Heart left ventricle (tissue), 16 donors: ENCODE data around the gene EARS2. TPM values are rescaled to one million over a fixed set of nuclear protein-coding genes. Genes with fewer than 3 reads are reported as not detected.

Source experiments
- ATAC-seq, 4 donors: fragments of 200-7000 bp; cut with Tn5 transposase; one replicate each; pipeline ENCODE4 v1.9.1; 2020 to 2022; ENCODE audit warnings: moderate library complexity in 4 of 4, mild to moderate bottlenecking in 3 of 4, moderate number of reproducible peaks in 1 of 4
- DNase-seq, 5 donors: peaks; one replicate each; pipeline ENCODE4 v3.0.0-alpha.2; 2020
- H3K27ac ChIP-seq, 12 donors: fragments of 200-600 bp; sonication (generic) in 4 of 12; one replicate each; pipeline versions ENCODE4 v1.5.0 to v1.8.0; 2016 to 2022; ENCODE audit warnings: mild to moderate bottlenecking in 2 of 12
- H3K27me3 ChIP-seq, 9 donors: fragments of 200-600 bp; sonication (generic) in 2 of 9; one replicate each; pipeline versions ENCODE4 v1.5.1 to v1.8.0; 2016 to 2022; ENCODE audit warnings: mild to moderate bottlenecking in 3 of 9
- H3K36me3 ChIP-seq, 9 donors: fragments of 200-600 bp; sonication (generic) in 2 of 9; one replicate each; pipeline versions ENCODE4 v1.5.0 to v1.8.0; 2018 to 2022; ENCODE audit warnings: mild to moderate bottlenecking in 2 of 9
- H3K4me1 ChIP-seq, 12 donors: fragments of 200-600 bp; sonication (generic) in 4 of 12; one replicate each; pipeline versions ENCODE4 v1.5.0 to v1.8.0; 2016 to 2022; ENCODE audit warnings: mild to moderate bottlenecking in 3 of 12
- H3K4me3 ChIP-seq, 12 donors: fragments of 200-600 bp; sonication (generic) in 4 of 12; one replicate each; pipeline versions ENCODE4 v1.5.0 to v1.8.0; 2017 to 2022; ENCODE audit warnings: mild to moderate bottlenecking in 9 of 12, moderate library complexity in 4 of 12
- H3K9me3 ChIP-seq, 12 donors: fragments of 200-600 bp; sonication (generic) in 4 of 12; one replicate each; pipeline versions ENCODE4 v1.5.0 to v1.8.0; 2016 to 2022; ENCODE audit warnings: mild to moderate bottlenecking in 1 of 12
- POLR2A ChIP-seq, 2 donors: fragments of 450-650 bp; IDR thresholded peaks; one replicate each; pipeline ENCODE4 v1.6.1; 2017; ENCODE audit warnings: antibody characterized with exemption in 2 of 2, mild to moderate bottlenecking in 2 of 2, moderate library complexity in 2 of 2
- WGBS, 4 donors: extraction: QIAGEN DNeasy Blood & Tissue Kit in 2 of 4; methylation state at CpG; one replicate each; pipeline versions ENCODE4 v1.1.5 to v1.1.7; 2013 to 2018; 5-methylcytosine and 5-hydroxymethylcytosine counted together
- intact Hi-C, 10 donors: fragments of 100-400 bp; cut with DNase I; formaldehyde crosslinking; loops; one replicate each; pipeline versions ENCODE4 v1.11.1 to v1.14.2; 2022
- polyA plus RNA-seq, 2 donors: library from polyadenylated mRNA; stranded (reverse); fragments of 200-250 nt; gene quantifications; one replicate each; pipeline ENCODE4 v1.2.3, GENCODE V29; 2013
- total RNA-seq, 9 donors: library from RNA; depleted of rRNA in 2 of 9; stranded (reverse); fragments of >200 nt in 2 of 9; fragmentation: NEBNext Ultra II Directional in 3 of 9; extraction: Animal tissue kit (Norgen Biotek cat#: 25700) in 3 of 9; gene quantifications; one replicate each; pipeline versions ENCODE4 v1.1.0 to v1.2.4, GENCODE V29; 2016 to 2023
- TF ChIP-seq, protein P1 (sequence below), 12 donors: fragments of 200-600 bp; sonication (generic) in 4 of 12; IDR thresholded peaks; one replicate each; pipeline versions ENCODE4 v1.5.0 to v1.8.0; 2018 to 2022; ENCODE audit warnings: antibody characterized with exemption in 12 of 12, mild to moderate bottlenecking in 5 of 12
- donor health status: ischemic (EF 13 %, LVEDD 7.1; RV severe dilation, severe dysfunction).
- donor health status: healthy with polysubstance abuse.
- donor health status: DM: no; HTN: yes; CAD: no.
- donor health status: DM: no; HTN: no; CAD: no.
- donor health status: ischemic (EF 25% LVEDD 6.9; RV normal size, moderate dysfunction).
- donor health status: ischemic (EF 25% LVEDD 5.7; RV mildly dilated, moderate dysfunction).
- donor health status: healthy.
- donor health status: DM: yes; HTN: yes; CAD: no.
- donor health status: ischemic (EF 35%, LVEDD 5.7; RV mildly dilated, moderate dysfunction).
- donor health status: nonischemic (EF 11% LVEDD 7.7; RV severe dilation, severe dysfunction).
- donor health status: DM: yes; HTN: yes; CAD: no.
- donor health status: PGD.
- donor health status: ischemic (EF 29% LVEDD 5.4; RV normal size, mild dysfunction).
- donor health status: nonischemic (EF 23%, LVEDD 6.1; RV moderate dilation, normal function).

EARS2 gene
- total and polyA plus RNA-seq, 11 donors: 12.2 to 37.0 (median 21.5) TPM

DNA sequence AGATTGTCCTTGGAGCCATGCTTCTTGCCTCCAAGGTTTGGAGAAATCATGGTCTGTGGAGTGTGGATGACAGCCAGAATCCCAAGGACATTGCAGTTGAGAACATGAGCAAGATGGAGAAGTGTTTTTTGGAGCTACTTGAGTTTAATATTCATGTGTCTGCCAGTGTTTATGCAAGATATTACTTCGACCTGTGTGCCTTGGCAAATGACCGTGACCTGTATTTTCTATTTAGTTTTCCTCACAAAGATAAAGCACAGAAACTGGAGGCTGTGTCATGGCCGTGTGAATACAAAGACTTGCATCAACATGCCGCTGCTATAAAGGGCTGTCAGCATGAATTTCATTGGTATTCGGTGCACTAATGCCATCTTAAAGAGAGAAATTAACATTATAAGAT, 55.9 kb downstream of the EARS2 start:
- Histone ChIP-seq H3K27ac (no peak overlapping the region), H3K4me3 (no peak overlapping the region), H3K4me1 (peaks cover 4 to 96% (median 42%) of the 10 kb centered on the region in 12 donors), H3K9me3 (no peaks in the 10 kb centered on the region), H3K27me3 (no peaks in the 10 kb centered on the region), H3K36me3 (peaks cover 0 to 11% (median 0%) of the 10 kb centered on the region in 9 donors)
- ATAC-seq (no peak), DNase-seq (no peak)
- 81 to 89% (median 85%) methylated on average over 5 of the region's 5 CpGs for WGBS, 4 donors
- intact Hi-C loops: no loop called here
- TF ChIP-seq POLR2A (IDR thresholded peaks at IDR 0.05): no peak
- TF ChIP-seq, protein P1, sequence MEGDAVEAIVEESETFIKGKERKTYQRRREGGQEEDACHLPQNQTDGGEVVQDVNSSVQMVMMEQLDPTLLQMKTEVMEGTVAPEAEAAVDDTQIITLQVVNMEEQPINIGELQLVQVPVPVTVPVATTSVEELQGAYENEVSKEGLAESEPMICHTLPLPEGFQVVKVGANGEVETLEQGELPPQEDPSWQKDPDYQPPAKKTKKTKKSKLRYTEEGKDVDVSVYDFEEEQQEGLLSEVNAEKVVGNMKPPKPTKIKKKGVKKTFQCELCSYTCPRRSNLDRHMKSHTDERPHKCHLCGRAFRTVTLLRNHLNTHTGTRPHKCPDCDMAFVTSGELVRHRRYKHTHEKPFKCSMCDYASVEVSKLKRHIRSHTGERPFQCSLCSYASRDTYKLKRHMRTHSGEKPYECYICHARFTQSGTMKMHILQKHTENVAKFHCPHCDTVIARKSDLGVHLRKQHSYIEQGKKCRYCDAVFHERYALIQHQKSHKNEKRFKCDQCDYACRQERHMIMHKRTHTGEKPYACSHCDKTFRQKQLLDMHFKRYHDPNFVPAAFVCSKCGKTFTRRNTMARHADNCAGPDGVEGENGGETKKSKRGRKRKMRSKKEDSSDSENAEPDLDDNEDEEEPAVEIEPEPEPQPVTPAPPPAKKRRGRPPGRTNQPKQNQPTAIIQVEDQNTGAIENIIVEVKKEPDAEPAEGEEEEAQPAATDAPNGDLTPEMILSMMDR (IDR thresholded peaks at IDR 0.05): no peak

DNA sequence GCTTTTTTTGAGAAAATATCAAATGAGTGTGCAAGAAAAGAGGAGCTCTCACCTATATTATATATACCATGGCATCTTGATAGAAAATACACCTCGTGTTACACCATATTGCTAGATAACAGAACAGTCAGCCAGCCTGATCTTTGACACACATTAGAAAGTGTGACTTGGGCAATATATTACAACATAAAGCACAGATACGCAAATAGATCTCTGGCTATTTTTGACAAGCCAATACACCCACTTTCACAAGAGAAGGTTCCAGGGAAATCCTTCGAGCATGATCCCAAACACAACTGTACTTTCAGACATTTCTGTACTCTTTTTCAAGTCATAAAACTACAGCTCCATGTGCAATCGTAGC, 56.3 kb downstream of the EARS2 start:
- TF ChIP-seq, protein P1 (IDR thresholded peaks at IDR 0.05): no peak
- TF ChIP-seq POLR2A (IDR thresholded peaks at IDR 0.05): no peak
- intact Hi-C loops: no loop called here
- no peak overlapping the region for H3K4me3 ChIP-seq
- H3K27me3 ChIP-seq: no peaks in the 10 kb centered on the region
- no peak for DNase-seq
- H3K27ac ChIP-seq: no peak overlapping the region
- peaks cover 0 to 16% (median 0%) of the 10 kb centered on the region in 9 donors for H3K36me3 ChIP-seq
- ATAC-seq: no peak
- H3K4me1 ChIP-seq: peaks cover 4 to 94% (median 41%) of the 10 kb centered on the region in 12 donors
- 64 to 78% (median 69%) methylated on average over 4 of the region's 4 CpGs for WGBS, 4 donors
- no peaks in the 10 kb centered on the region for H3K9me3 ChIP-seq

DNA sequence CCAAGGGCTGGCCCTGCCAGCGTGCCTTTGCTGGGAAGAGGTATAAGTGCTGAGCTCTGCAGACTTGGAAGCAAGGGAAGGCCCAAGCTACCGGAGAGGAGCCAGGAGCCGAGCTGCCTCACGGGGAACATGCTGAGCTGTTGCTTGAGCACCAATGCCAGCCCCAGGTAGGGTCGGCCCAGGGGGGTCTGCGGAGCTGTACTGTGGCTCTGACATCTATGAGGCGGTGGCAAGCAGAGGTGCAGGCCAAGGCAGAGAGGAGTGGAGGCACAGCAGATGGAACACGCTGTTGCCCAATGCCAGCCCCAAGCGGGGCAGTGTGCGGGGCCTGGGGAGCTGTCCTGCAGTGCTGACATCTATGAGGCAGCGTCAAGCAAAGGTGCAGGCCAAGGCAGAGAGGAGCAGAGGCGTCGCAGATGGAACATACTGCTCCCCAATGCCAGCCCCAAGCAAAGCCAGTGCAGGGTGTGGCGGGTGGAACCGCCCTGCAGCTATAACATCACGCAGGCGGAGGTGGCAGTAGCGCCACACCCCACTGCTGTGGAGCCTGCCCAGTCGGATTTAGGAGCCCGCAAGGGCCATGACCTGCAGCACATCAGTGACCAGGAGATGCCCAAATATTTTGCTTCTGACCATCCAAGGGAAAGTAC, 56.8 kb downstream of the EARS2 start:
- TF ChIP-seq, protein P1 (IDR thresholded peaks at IDR 0.05): no peak
- no peak for TF ChIP-seq POLR2A (IDR thresholded peaks at IDR 0.05)
- H3K4me3 ChIP-seq: no peak overlapping the region
- H3K9me3 ChIP-seq: no peaks in the 10 kb centered on the region
- peaks cover 0 to 21% (median 5%) of the 10 kb centered on the region in 9 donors for H3K36me3 ChIP-seq
- no peak overlapping the region for H3K27ac ChIP-seq
- intact Hi-C loops: no loop called here
- peaks cover 4 to 89% (median 39%) of the 10 kb centered on the region in 12 donors for H3K4me1 ChIP-seq
- no peak for DNase-seq
- H3K27me3 ChIP-seq: no peaks in the 10 kb centered on the region
- no peak for ATAC-seq
- WGBS, 4 donors: 94 to 96% (median 95%) methylated on average over 19 to 20 of the region's 20 CpGs

DNA sequence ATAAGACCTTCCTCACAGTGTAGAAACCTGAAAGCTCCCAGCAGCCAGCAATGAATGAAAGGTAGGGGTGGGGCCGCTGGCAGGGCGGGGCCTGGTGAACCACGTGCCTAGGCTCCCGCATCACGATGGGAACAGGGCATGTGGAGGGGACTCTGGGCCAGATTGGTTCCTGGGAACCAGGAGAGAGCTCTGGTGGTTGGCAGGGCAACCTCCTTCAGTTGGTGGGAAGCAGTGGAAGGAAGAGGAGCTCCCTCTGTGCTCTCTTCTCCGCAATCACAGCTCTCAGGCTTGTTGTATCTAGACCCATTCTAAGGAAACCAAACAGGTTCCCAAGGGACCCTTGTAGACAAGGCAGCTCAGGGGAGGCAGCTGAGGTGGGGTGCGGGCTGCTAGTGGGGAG, 57.3 kb downstream of the EARS2 start:
- WGBS, 4 donors: 82 to 88% (median 85%) methylated on average over 7 of the region's 7 CpGs
- Histone ChIP-seq H3K9me3 (no peaks in the 10 kb centered on the region), H3K27me3 (no peaks in the 10 kb centered on the region), H3K36me3 (peaks cover 0 to 26% (median 10%) of the 10 kb centered on the region in 9 donors), H3K4me3 (no peak overlapping the region), H3K4me1 (peaks cover under 1 to 83% (median 34%) of the 10 kb centered on the region in 12 donors), H3K27ac (no peak overlapping the region)
- DNase-seq (no peak), ATAC-seq (no peak)
- TF ChIP-seq, protein P1 (IDR thresholded peaks at IDR 0.05): no peak
- TF ChIP-seq POLR2A (IDR thresholded peaks at IDR 0.05): no peak
- intact Hi-C loops: no loop called here
